GM12801 (cell line): ENCODE measurements around the gene GNG12.

Experiments
- CTCF ChIP-seq: IDR thresholded peaks from one replicate; pipeline ENCODE4 v1.5.1; 2011; ENCODE audit warnings: control low read depth; ENCODE audit not compliant: insufficient read length; ENCODE audit errors: extremely low read depth

GNG12 gene

GRCh38 chr1:67689267-67690017, 143.8 kb downstream of the GNG12 start:
- no peak for TF ChIP-seq CTCF

GRCh38 chr1:67688526-67689219, 144.6 kb downstream of the GNG12 start:
- no peak for TF ChIP-seq CTCF

- no peak for TF ChIP-seq CTCF
Measured at GRCh38 chr1:67687649-67688048, 145.6 kb downstream of the GNG12 start.

DNA sequence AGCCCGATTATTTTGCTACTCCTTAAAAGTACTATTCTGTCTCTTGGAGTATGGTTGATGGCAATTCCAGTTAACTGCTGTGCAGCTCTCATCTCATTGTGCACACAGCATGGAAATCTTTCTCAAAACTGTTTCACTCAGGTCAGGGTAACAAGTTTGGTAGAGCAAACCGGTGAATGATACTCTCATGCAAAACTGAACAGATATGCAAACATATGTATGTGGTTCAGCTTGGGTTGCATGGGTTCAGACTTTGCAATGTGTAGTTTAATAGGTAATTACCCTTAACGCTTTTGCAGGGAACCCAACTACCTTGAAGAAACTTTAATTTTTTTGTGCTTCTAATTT, 146.1 kb downstream of the GNG12 start:
- TF ChIP-seq CTCF: no peak

- no peak for TF ChIP-seq CTCF
Measured at GRCh38 chr1:67686267-67687197, 146.7 kb downstream of the GNG12 start.

GRCh38 chr1:67685558-67686266, 147.6 kb downstream of the GNG12 start:
- no peak for TF ChIP-seq CTCF
